GM18907 (cell line): ENCODE data around the gene FKBP1A.

Experiments used
- ATAC-seq: cut with Tn5 transposase; IDR thresholded peaks from one replicate; pipeline ENCODE4 v1.9.1; 2021; ENCODE audit warnings: mild to moderate bottlenecking, moderate library complexity; ENCODE audit not compliant: unreplicated experiment

Gene FKBP1A

GRCh38 chr20:1334761-1335160, 58.1 kb downstream of the FKBP1A start:
- ATAC-seq: no peak

- ATAC-seq: no peak
These were observed 58.5 kb downstream of the FKBP1A start for GRCh38 chr20:1334370-1334731.

GRCh38 chr20:1333462-1334369, 59.1 kb downstream of the FKBP1A start:
- ATAC-seq: no peak

- no peak for ATAC-seq
These were observed 60.0 kb downstream of the FKBP1A start for GRCh38 chr20:1332749-1333300.

- no peak for ATAC-seq
These were observed 60.9 kb downstream of the FKBP1A start for GRCh38 chr20:1331801-1332453.

- no peak for ATAC-seq
These were observed 61.8 kb downstream of the FKBP1A start for GRCh38 chr20:1331101-1331500.

- no peak for ATAC-seq
These were observed 62.6 kb downstream of the FKBP1A start for GRCh38 chr20:1330075-1330830.

GRCh38 chr20:1328680-1329330, 64.0 kb downstream of the FKBP1A start, which contains the start of gene SDCBP2:
TSS of gene SDCBP2 (minus strand) at chr20:1329139. CDS start at chr20:1320416, 8,723 bp downstream.
- no peak for ATAC-seq

- ATAC-seq: no peak
These were observed 64.8 kb downstream of the FKBP1A start for GRCh38 chr20:1327827-1328679.

- no peak for ATAC-seq
These were observed 65.6 kb downstream of the FKBP1A start for GRCh38 chr20:1327241-1327653.

- no peak for ATAC-seq
These were observed 66.6 kb downstream of the FKBP1A start for GRCh38 chr20:1326031-1326930.

GRCh38 chr20:1325173-1326030, 67.5 kb downstream of the FKBP1A start:
- peak; percentile 86 for ATAC-seq

- ATAC-seq: no peak
These were observed 68.2 kb downstream of the FKBP1A start for GRCh38 chr20:1324598-1325172.

- ATAC-seq: no peak
These were observed 68.8 kb downstream of the FKBP1A start for GRCh38 chr20:1323830-1324597.

- ATAC-seq: no peak
These were observed 69.6 kb downstream of the FKBP1A start for GRCh38 chr20:1323256-1323655.

- no peak for ATAC-seq
These were observed 70.2 kb downstream of the FKBP1A start for GRCh38 chr20:1322511-1323245.
